K562 (cell line): Measurements from ENCODE around the gene ANXA4. TPM values are rescaled to one million over a fixed set of nuclear protein-coding genes. Genes with fewer than 3 reads are reported as not detected.

Source experiments
- BCL6 ChIP-seq: fragments of 250-450 bp; sonication (Bioruptor Pico); IDR thresholded peaks from 2 replicates; pipeline ENCODE4 v1.4.0; 2020
- CC2D1A ChIP-seq: fragments of 450-650 bp; IDR thresholded peaks from 2 replicates; pipeline ENCODE4 v1.6.1; 2017; ENCODE audit warnings: mild to moderate bottlenecking
- DMBX1 ChIP-seq: fragments of 250-450 bp; sonication (Bioruptor Pico); IDR thresholded peaks from 2 replicates; pipeline ENCODE4 v1.8.0; 2022; ENCODE audit warnings: inconsistent platforms, mild to moderate bottlenecking, moderate library complexity, borderline replicate concordance
- DNMT1 ChIP-seq: fragments of 450-650 bp; IDR thresholded peaks from 2 replicates; pipeline ENCODE4 v1.6.1; 2016; ENCODE audit warnings: antibody characterized with exemption, mild to moderate bottlenecking
- EWSR1 ChIP-seq: fragments of 450-650 bp; IDR thresholded peaks from 2 replicates; pipeline ENCODE4 v1.6.1; 2018; ENCODE audit warnings: borderline replicate concordance, mild to moderate bottlenecking, low read depth, moderate library complexity; ENCODE audit not compliant: partially characterized antibody
- HOXB6 ChIP-seq: fragments of 250-450 bp; sonication (Bioruptor Pico); IDR thresholded peaks from 2 replicates; pipeline ENCODE4 v1.5.1; 2022; ENCODE audit warnings: mild to moderate bottlenecking, borderline replicate concordance
- KDM4B ChIP-seq, 2 experiments: fragments of 450-650 bp in 1 of 2; sonication (generic) in 1 of 2; IDR thresholded peaks; 2 replicates each; pipeline ENCODE4 v1.6.1; 2016 to 2017; ENCODE audit warnings: borderline replicate concordance in 2 of 2, antibody characterized with exemption in 1 of 2, low read depth in 1 of 2, mild to moderate bottlenecking in 1 of 2
- NKRF ChIP-seq: fragments of 450-650 bp; IDR thresholded peaks from 2 replicates; pipeline ENCODE4 v1.6.1; 2016; ENCODE audit warnings: borderline replicate concordance
- PBX2 ChIP-seq, 2 experiments: IDR thresholded peaks in 1 of 2; conservative IDR thresholded peaks in 1 of 2; 2 replicates each; pipeline ENCODE4 v1.6.1; 2016; ENCODE audit warnings: low read depth in 2 of 2, mild to moderate bottlenecking in 1 of 2, missing compliant biosample characterization in 1 of 2, missing genetic modification characterization in 1 of 2, moderate library complexity in 1 of 2
- PHB2 ChIP-seq: fragments of 450-650 bp; IDR thresholded peaks from 2 replicates; pipeline ENCODE4 v1.6.1; 2017; ENCODE audit warnings: low read depth
- POLR2AphosphoS5 ChIP-seq: IDR thresholded peaks from 2 replicates; pipeline ENCODE4 v1.6.1; 2011; ENCODE audit warnings: mild to moderate bottlenecking, low read depth, low read length, moderate library complexity; ENCODE audit not compliant: control insufficient read depth, insufficient read depth
- SMAD1 ChIP-seq: fragments of 150-350 bp; IDR thresholded peaks from 2 replicates; pipeline ENCODE4 v1.6.1; 2014; ENCODE audit warnings: low read length, low read depth; ENCODE audit not compliant: partially characterized antibody
- SMAD2 ChIP-seq: fragments of 150-350 bp; IDR thresholded peaks from 2 replicates; pipeline ENCODE4 v1.6.1; 2014; ENCODE audit warnings: low read depth, mild to moderate bottlenecking, low read length
- ZBTB33 ChIP-seq: sonication (generic); formaldehyde crosslinking; IDR thresholded peaks from 2 replicates; pipeline ENCODE4 v1.8.1; 2023; ENCODE audit warnings: mild to moderate bottlenecking, missing genetic modification reagents
- ZEB2 ChIP-seq: fragments of 450-650 bp; IDR thresholded peaks from 2 replicates; pipeline ENCODE4 v1.6.1; 2016
- ZNF174 ChIP-seq: fragments of 250-450 bp; sonication (Bioruptor Pico); IDR thresholded peaks from 2 replicates; pipeline ENCODE4 v1.4.0; 2020; ENCODE audit warnings: mild to moderate bottlenecking
- ZNF175 ChIP-seq: fragments of 200-800 bp; sonication (Bioruptor generic); IDR thresholded peaks from 2 replicates; pipeline ENCODE4 v1.6.1; 2016; ENCODE audit warnings: low read depth, mild to moderate bottlenecking, missing genetic modification characterization, missing compliant biosample characterization
- ZNF431 ChIP-seq: sonication (generic); formaldehyde crosslinking; IDR thresholded peaks from 2 replicates; pipeline ENCODE4 v1.8.0; 2022; ENCODE audit warnings: mild to moderate bottlenecking, missing genetic modification reagents
- polyA plus RNA-seq, 8 experiments: library from polyadenylated mRNA; depleted of rRNA in 4 of 8; stranded (reverse) in 5 of 8; unstranded in 3 of 8; fragments of >200 nt; fragmentation: Nextera tagmentation in 2 of 8; fragmentation: Illumina TruSeq in 1 of 8; extraction: Ambion mirVana in 2 of 8; extraction: Trizol in 1 of 8; gene quantifications; 2 replicates each; pipeline versions ENCODE4 v1.2.1 to v1.2.3, GENCODE V29; 2011 to 2014; ENCODE audit warnings: inconsistent platforms in 1 of 8, missing spikeins in 1 of 8
- total RNA-seq, 7 experiments: library from RNA; depleted of rRNA in 6 of 7; stranded (reverse); fragments of >200 nt in 6 of 7; fragmentation: Illumina TruSeq in 2 of 7; extraction: Trizol in 2 of 7; gene quantifications; 2 replicates each; pipeline versions ENCODE4 v1.2.1 to v1.2.3, GENCODE V29; 2011 to 2021; ENCODE audit warnings: low replicate concordance in 1 of 7

The ANXA4 gene
- total and polyA plus RNA-seq, 9 of the 15 experiments (the other 6 are each of a cell fraction or from before 2014, with no cell fraction given), result 3.4 to 13.6 (median 11.6) TPM

GRCh38 chr2:69798909-69799526 is 57.1 kb downstream of the ANXA4 start (continued):
- TF ChIP-seq NKRF (0 out of 2 replicates have a peak, but pooled peaks have one; percentile 5), HOXB6 (CRISPR knock-in tag) (no peak), KDM4B (IDR thresholded peaks at IDR 0.05; ENCODE audit: borderline replicate concordance in 2 of 2, low read depth in 1 of 2) (no peak), ZBTB33 (CRISPR knock-in tag) (no peak), EWSR1 (no peak), BCL6 (CRISPR knock-in tag) (peak; percentile 75; the same call in 1 of the 2 replicates), SMAD1 (peak; percentile 95), SMAD2 (no peak), DMBX1 (peak; percentile 98), PHB2 (peak; percentile 99), DNMT1 (no peak), ZNF431 (CRISPR knock-in tag) (no peak), PBX2 (CRISPR knock-in tag; IDR thresholded peaks at IDR 0.05; ENCODE audit: low read depth) (no peak), PBX2 (tag; conservative IDR thresholded peaks at IDR 0.05; ENCODE audit: low read depth) (peak; percentile 94), ZNF174 (CRISPR knock-in tag) (no peak), CC2D1A (peak; percentile 99), ZNF175 (peak; percentile 98), POLR2AphosphoS5 (peak; percentile 97), ZEB2 (peak; percentile 93)
